AG04450 (cell line): ENCODE data around the gene ITM2A. TPM values are rescaled to one million over a fixed set of nuclear protein-coding genes. Genes with fewer than 3 reads are reported as not detected.

Source experiments
- CTCF ChIA-PET: fragments of 300-600, 350-600 bp; formaldehyde crosslinking; extraction: SDS; loops from one replicate; lab custom pipeline; 2022; ENCODE audit warnings: antibody characterized with exemption, inconsistent platforms; lab: Charles Lee
- POLR2A ChIA-PET: fragments of 350-600 bp; formaldehyde crosslinking; extraction: SDS; loops from one replicate; lab custom pipeline; 2021; ENCODE audit warnings: antibody characterized with exemption, inconsistent platforms; lab: Yijun Ruan, JAX
- DNase-seq: peaks from one replicate; pipeline ENCODE4 v3.0.0-alpha.2; 2011; ENCODE audit warnings: low read depth, low spot score
- H3K27ac ChIP-seq: one replicate; pipeline ENCODE4 v1.5.1; 2012; ENCODE audit warnings: low read depth, low read length, control low read depth
- H3K27me3 ChIP-seq: one replicate; pipeline ENCODE4 v1.6.0; 2012; ENCODE audit warnings: low read length; ENCODE audit not compliant: control insufficient read depth, insufficient read depth
- H3K4me3 ChIP-seq: 2 replicates; pipeline ENCODE4 v1.5.1; 2011; ENCODE audit warnings: mild to moderate bottlenecking, low read depth, low read length, control low read depth
- H3K9me3 ChIP-seq: 2 replicates; pipeline ENCODE4 v1.5.1; 2012; ENCODE audit warnings: low read length; ENCODE audit not compliant: control insufficient read depth, insufficient read depth
- polyA plus RNA-seq: library from polyadenylated mRNA; depleted of rRNA; stranded (reverse); fragments of >200 nt; gene quantifications from 2 replicates; pipeline ENCODE4 v1.2.3, GENCODE V29; 2011
- TF ChIP-seq, protein P1 (sequence below): IDR thresholded peaks from 2 replicates; pipeline ENCODE4 v1.5.1; 2011; ENCODE audit warnings: low read depth, low read length, control low read depth, inconsistent platforms

ITM2A gene
- polyA plus RNA-seq, 1 experiment: not detected

DNA sequence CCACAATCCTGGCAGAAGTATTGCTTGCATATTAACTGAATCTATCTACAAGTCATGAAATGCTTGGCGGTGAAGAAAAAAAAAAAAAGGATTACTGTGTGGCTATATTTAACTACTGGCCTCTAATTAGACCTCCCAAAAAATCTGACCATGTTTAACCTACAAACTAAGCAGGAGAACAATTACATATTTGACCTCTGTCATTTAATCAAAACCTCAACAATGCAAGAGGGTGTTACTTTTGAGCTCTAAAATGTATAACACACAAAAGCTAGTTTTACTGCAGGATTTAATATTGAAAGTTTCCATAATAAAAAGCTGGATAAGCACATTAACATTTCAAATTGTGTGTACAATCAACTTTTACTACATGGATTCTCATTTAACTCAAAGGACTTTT is 1.5 kb downstream of the ITM2A start:
- H3K9me3 ChIP-seq: peaks cover 5% of the 10 kb centered on the region; the same call in 1 of the 2 replicates
- ChIA-PET POLR2A (no interaction called here), CTCF (no interaction called here)
- no peak overlapping the region for H3K4me3 ChIP-seq
- no peak for DNase-seq
- TF ChIP-seq, protein P1, sequence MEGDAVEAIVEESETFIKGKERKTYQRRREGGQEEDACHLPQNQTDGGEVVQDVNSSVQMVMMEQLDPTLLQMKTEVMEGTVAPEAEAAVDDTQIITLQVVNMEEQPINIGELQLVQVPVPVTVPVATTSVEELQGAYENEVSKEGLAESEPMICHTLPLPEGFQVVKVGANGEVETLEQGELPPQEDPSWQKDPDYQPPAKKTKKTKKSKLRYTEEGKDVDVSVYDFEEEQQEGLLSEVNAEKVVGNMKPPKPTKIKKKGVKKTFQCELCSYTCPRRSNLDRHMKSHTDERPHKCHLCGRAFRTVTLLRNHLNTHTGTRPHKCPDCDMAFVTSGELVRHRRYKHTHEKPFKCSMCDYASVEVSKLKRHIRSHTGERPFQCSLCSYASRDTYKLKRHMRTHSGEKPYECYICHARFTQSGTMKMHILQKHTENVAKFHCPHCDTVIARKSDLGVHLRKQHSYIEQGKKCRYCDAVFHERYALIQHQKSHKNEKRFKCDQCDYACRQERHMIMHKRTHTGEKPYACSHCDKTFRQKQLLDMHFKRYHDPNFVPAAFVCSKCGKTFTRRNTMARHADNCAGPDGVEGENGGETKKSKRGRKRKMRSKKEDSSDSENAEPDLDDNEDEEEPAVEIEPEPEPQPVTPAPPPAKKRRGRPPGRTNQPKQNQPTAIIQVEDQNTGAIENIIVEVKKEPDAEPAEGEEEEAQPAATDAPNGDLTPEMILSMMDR: no peak
- H3K27me3 ChIP-seq: no peaks in the 10 kb centered on the region
- H3K27ac ChIP-seq: no peak overlapping the region

DNA sequence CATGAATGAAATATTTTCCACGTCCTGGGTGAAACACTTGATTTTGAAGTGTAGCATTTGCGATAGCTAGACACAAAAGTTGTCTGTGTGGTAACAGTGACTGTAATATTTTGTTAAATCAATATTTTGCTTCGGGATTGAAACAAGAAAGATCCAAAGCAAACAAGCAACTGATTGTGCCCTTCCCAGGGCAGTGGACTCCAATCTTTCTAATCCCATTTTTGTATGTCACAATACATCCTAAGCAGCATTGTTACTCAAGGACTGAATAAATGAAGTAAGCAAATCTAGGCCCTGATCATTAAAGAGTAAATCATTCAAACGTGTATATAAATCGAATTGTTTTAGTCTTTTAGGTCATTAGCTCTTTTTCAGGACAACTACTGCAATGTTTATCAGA is 2.8 kb downstream of the ITM2A start:
- TF ChIP-seq, protein P1: no peak
- no peak for DNase-seq
- ChIA-PET POLR2A (no interaction called here), CTCF (no interaction called here)
- no peak overlapping the region for H3K27ac ChIP-seq
- peaks cover 5% of the 10 kb centered on the region; the same call in 1 of the 2 replicates for H3K9me3 ChIP-seq
- H3K27me3 ChIP-seq: no peaks in the 10 kb centered on the region
- no peak overlapping the region for H3K4me3 ChIP-seq

- Histone ChIP-seq H3K27me3 (no peaks in the 10 kb centered on the region), H3K4me3 (no peak overlapping the region), H3K27ac (no peak overlapping the region), H3K9me3 (no peaks in the 10 kb centered on the region)
- ChIA-PET CTCF (no interaction called here), POLR2A (no interaction called here)
- DNase-seq: no peak
- TF ChIP-seq, protein P1: no peak
Measured at GRCh38 chrX:79361192-79361870, 5.8 kb downstream of the ITM2A start.

GRCh38 chrX:79336869-79337815 is 30.0 kb downstream of the ITM2A start:
- POLR2A ChIA-PET: no interaction called here
- Histone ChIP-seq H3K4me3 (no peak overlapping the region), H3K27me3 (no peaks in the 10 kb centered on the region), H3K9me3 (no peaks in the 10 kb centered on the region), H3K27ac (no peak overlapping the region)
- CTCF ChIA-PET: no interaction called here
- no peak for DNase-seq
- TF ChIP-seq, protein P1: no peak

GRCh38 chrX:79330022-79330421 is 37.1 kb downstream of the ITM2A start:
- H3K27ac ChIP-seq: no peak overlapping the region
- H3K9me3 ChIP-seq: no peaks in the 10 kb centered on the region
- ChIA-PET POLR2A (no interaction called here), CTCF (no interaction called here)
- DNase-seq: no peak
- H3K4me3 ChIP-seq: no peak overlapping the region
- TF ChIP-seq, protein P1: no peak
- H3K27me3 ChIP-seq: no peaks in the 10 kb centered on the region
